Measurements from ENCODE around the gene CLDND1. TPM values are rescaled to one million over a fixed set of nuclear protein-coding genes. Genes with fewer than 3 reads are reported as not detected.

CLDND1 gene
- total and polyA plus RNA-seq, 2 donors: 104 to 107 TPM

- Histone ChIP-seq H3K27ac (ENCODE audit: low read depth) (no peak overlapping the region), H3K4me1 (ENCODE audit: insufficient read depth) (no peaks in the 10 kb centered on the region), H3K36me3 (ENCODE audit: insufficient read depth) (no peaks in the 10 kb centered on the region), H3K4me3 (ENCODE audit: low read depth, low read length) (no peak overlapping the region)
- WGBS: 80% methylated on average over 6 of the region's 6 CpGs
- no peak for DNase-seq (ENCODE audit: extremely low spot score)
Observed at GRCh38 chr3:98536456-98537017, 13.8 kb upstream of the CLDND1 start.

- H3K4me3 ChIP-seq (ENCODE audit: low read depth, low read length): no peak overlapping the region
- WGBS: 96% methylated on average over 1 of the region's 1 CpG
- DNase-seq (ENCODE audit: extremely low spot score): no peak
- H3K27ac ChIP-seq (ENCODE audit: low read depth): no peak overlapping the region
- no peaks in the 10 kb centered on the region for H3K36me3 ChIP-seq (ENCODE audit: insufficient read depth)
- no peaks in the 10 kb centered on the region for H3K4me1 ChIP-seq (ENCODE audit: insufficient read depth)
Observed at GRCh38 chr3:98534734-98535133, 12.0 kb upstream of the CLDND1 start.

GRCh38 chr3:98534168-98534567 is 11.5 kb upstream of the CLDND1 start:
- no peak overlapping the region for H3K27ac ChIP-seq (ENCODE audit: low read depth)
- no peaks in the 10 kb centered on the region for H3K4me1 ChIP-seq (ENCODE audit: insufficient read depth)
- DNase-seq (ENCODE audit: extremely low spot score): no peak
- H3K4me3 ChIP-seq (ENCODE audit: low read depth, low read length): no peak overlapping the region
- H3K36me3 ChIP-seq (ENCODE audit: insufficient read depth): no peaks in the 10 kb centered on the region
- WGBS: 92% methylated on average over 2 of the region's 2 CpGs

- Histone ChIP-seq H3K4me3 (ENCODE audit: low read depth, low read length) (peak overlapping the region; percentile 11), H3K4me1 (ENCODE audit: insufficient read depth) (no peaks in the 10 kb centered on the region), H3K27ac (ENCODE audit: low read depth) (no peak overlapping the region), H3K36me3 (ENCODE audit: insufficient read depth) (no peaks in the 10 kb centered on the region)
- 89% methylated on average over 6 of the region's 6 CpGs for WGBS
- DNase-seq (ENCODE audit: extremely low spot score): no peak
Observed at GRCh38 chr3:98532709-98533571, 10.2 kb upstream of the CLDND1 start.

- H3K4me1 ChIP-seq (ENCODE audit: insufficient read depth): no peaks in the 10 kb centered on the region
- no peak overlapping the region for H3K27ac ChIP-seq (ENCODE audit: low read depth)
- no peak for DNase-seq (ENCODE audit: extremely low spot score)
- peak overlapping the region; percentile 11 for H3K4me3 ChIP-seq (ENCODE audit: low read depth, low read length)
- WGBS: 83% methylated on average over 5 of the region's 5 CpGs
- H3K36me3 ChIP-seq (ENCODE audit: insufficient read depth): no peaks in the 10 kb centered on the region
Observed at GRCh38 chr3:98532275-98532637, 9.6 kb upstream of the CLDND1 start.

- H3K36me3 ChIP-seq (ENCODE audit: insufficient read depth): no peaks in the 10 kb centered on the region
- no peak for DNase-seq (ENCODE audit: extremely low spot score)
- H3K27ac ChIP-seq (ENCODE audit: low read depth): no peak within 1 kb of the TSS
- H3K4me1 ChIP-seq (ENCODE audit: insufficient read depth): no peaks in the 10 kb centered on the region
- H3K4me3 ChIP-seq (ENCODE audit: low read depth, low read length): peak within 1 kb of the TSS; percentile 11
- 73% methylated on average over 7 of the region's 7 CpGs for WGBS
Observed at GRCh38 chr3:98531622-98532274, 9.0 kb upstream of the CLDND1 start, which contains the start of gene GPR15. TSS of gene GPR15 (plus strand) at chr3:98531978. CDS start at chr3:98532034, 56 bp downstream.

- 85% methylated on average over 2 of the region's 2 CpGs for WGBS
- no peak for DNase-seq (ENCODE audit: extremely low spot score)
- Histone ChIP-seq H3K4me1 (ENCODE audit: insufficient read depth) (no peaks in the 10 kb centered on the region), H3K4me3 (ENCODE audit: low read depth, low read length) (no peak overlapping the region), H3K36me3 (ENCODE audit: insufficient read depth) (no peaks in the 10 kb centered on the region), H3K27ac (ENCODE audit: low read depth) (no peak overlapping the region)
Observed at GRCh38 chr3:98530676-98531075, 8.0 kb upstream of the CLDND1 start.

- 89% methylated on average over 8 of the region's 8 CpGs for WGBS
- Histone ChIP-seq H3K36me3 (ENCODE audit: insufficient read depth) (no peaks in the 10 kb centered on the region), H3K4me1 (ENCODE audit: insufficient read depth) (no peaks in the 10 kb centered on the region), H3K27ac (ENCODE audit: low read depth) (no peak overlapping the region), H3K4me3 (ENCODE audit: low read depth, low read length) (no peak overlapping the region)
- DNase-seq (ENCODE audit: extremely low spot score): no peak
Observed at GRCh38 chr3:98529856-98530459, 7.3 kb upstream of the CLDND1 start.

GRCh38 chr3:98528474-98529346 is 6.0 kb upstream of the CLDND1 start:
- Histone ChIP-seq H3K4me3 (ENCODE audit: low read depth, low read length) (no peak overlapping the region), H3K27ac (ENCODE audit: low read depth) (no peak overlapping the region), H3K36me3 (ENCODE audit: insufficient read depth) (no peaks in the 10 kb centered on the region), H3K4me1 (ENCODE audit: insufficient read depth) (no peaks in the 10 kb centered on the region)
- no peak for DNase-seq (ENCODE audit: extremely low spot score)
- 39% methylated on average over 4 of the region's 4 CpGs for WGBS

GRCh38 chr3:98525494-98525893 is 2.8 kb upstream of the CLDND1 start:
- Histone ChIP-seq H3K27ac (ENCODE audit: low read depth) (no peak overlapping the region), H3K4me1 (ENCODE audit: insufficient read depth) (no peaks in the 10 kb centered on the region), H3K4me3 (ENCODE audit: low read depth, low read length) (no peak overlapping the region), H3K36me3 (ENCODE audit: insufficient read depth) (no peaks in the 10 kb centered on the region)
- DNase-seq (ENCODE audit: extremely low spot score): no peak
- 85% methylated on average over 6 of the region's 6 CpGs for WGBS

- Histone ChIP-seq H3K4me3 (ENCODE audit: low read depth, low read length) (peak overlapping the region; percentile 75), H3K27ac (ENCODE audit: low read depth) (peak overlapping the region; percentile 96), H3K4me1 (ENCODE audit: insufficient read depth) (peaks cover 2% of the 10 kb centered on the region), H3K36me3 (ENCODE audit: insufficient read depth) (no peaks in the 10 kb centered on the region)
- DNase-seq (ENCODE audit: extremely low spot score): peak; percentile 66
- under 1% methylated on average over 16 of the region's 16 CpGs for WGBS
Observed at GRCh38 chr3:98521897-98522543, 682 bp downstream of the CLDND1 start.

- no peaks in the 10 kb centered on the region for H3K36me3 ChIP-seq (ENCODE audit: insufficient read depth)
- WGBS: 94% methylated on average over 1 of the region's 1 CpG
Observed at GRCh38 chr3:98519351-98519750, 3.4 kb downstream of the CLDND1 start.

More at GRCh38 chr3:98519351-98519750, 3.4 kb downstream of the CLDND1 start:
- H3K4me1 ChIP-seq (ENCODE audit: insufficient read depth): peaks cover 2% of the 10 kb centered on the region
- DNase-seq (ENCODE audit: extremely low spot score): no peak
- H3K4me3 ChIP-seq (ENCODE audit: low read depth, low read length): no peak overlapping the region
- H3K27ac ChIP-seq (ENCODE audit: low read depth): no peak overlapping the region

Measured in urinary bladder (tissue), 4 donors.